ENCODE results near the gene USP3.
"Not testable (repeated sequence)": the region's sequence is repeated elsewhere in the genome, so short reads cannot be mapped to it uniquely, and the experiment has no call there.

USP3 gene

DNA sequence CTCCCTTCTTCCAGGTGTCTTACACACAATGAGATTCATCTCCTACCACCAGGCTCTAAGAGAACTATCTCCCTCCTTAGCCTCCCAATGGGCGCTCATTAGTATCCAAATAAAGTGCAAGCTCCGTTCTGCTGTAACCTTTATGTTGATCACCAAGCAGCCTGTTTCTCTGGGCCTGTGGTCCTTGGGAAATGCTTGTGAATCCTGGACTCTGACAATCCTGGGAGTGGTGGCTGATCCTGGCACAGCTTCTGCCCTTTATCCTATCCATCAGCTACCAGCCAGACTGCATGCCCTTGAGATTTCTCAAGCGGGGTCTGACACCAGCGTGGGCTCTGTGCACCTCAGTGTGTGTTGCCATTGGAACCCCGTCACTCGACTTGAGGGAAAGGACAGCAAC, 26.1 kb upstream of the USP3 start:
- DNase-seq: no peak

DNA sequence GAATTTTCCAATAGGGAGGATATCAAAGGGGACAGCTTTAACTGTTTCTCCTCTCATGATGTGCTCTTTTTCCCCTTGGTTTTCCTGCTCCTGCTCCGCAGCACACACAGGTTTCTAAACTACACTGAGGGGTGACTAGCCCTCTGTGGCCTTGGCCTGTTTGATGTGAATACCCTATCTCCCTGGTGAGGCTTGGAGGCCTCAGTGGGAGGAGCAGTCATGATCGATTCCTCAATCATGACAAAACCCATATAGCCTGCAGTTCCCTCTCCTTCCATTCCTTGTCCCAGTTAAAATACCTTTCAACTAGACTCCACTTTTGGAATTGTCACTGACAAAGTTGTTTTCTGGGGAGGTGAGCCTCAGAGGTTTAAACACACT, 24.0 kb upstream of the USP3 start:
- no peak for DNase-seq

DNA sequence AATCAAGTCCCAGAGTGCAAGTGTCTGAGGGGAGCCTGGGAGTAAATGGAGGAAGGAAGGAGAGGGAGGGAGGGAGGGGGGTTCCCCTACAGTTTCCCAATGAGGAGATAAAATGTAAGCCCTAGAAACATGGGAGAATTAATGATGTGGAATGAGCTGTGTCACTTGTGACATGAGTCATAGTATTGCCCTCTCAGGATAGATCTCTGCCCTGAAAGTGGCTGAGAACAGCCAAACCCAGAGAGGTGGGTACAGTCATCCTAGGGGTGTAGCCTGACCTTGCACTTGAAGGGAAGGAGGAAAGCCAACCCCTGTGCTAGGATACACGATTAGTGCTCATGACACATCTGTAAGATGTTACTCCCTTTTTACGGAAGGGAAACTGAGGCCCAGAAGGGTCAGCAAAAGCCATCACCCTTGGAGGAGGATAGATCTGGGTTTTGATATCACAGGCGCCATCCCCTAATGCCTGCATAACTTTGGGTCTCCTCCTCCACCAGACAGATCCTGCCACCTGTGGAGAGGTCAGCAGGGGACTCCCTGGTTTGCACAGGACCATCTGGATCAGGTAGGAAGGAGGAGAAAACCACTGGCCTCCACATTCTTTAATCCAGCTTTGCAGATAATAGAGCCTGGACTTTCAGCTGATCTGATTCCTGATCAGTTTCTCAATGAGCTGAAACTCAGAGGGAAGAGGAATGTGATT, 23.1 kb upstream of the USP3 start:
- DNase-seq: no peak

DNA sequence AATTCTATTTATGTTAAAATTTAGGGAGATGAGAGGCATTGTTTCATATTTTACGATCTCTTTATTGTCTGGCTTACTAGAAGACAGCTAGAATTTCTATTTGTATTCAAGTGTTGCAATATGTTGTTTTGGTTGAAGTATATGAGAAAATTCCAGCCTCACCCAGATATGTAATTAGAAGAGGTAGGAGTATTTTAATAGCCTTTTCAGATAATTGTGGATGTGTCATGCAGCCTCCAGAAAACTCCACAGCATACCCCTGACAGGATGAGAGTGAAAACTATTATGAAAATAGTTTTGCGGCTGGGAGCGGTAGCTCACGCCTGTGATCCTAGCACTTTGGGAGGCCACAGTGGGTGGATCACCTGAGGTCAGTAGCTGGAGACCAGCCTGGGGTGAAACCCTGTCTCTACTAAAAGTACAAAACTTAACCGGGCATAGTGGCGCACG, 21.5 kb upstream of the USP3 start:
- DNase-seq: no peak

DNA sequence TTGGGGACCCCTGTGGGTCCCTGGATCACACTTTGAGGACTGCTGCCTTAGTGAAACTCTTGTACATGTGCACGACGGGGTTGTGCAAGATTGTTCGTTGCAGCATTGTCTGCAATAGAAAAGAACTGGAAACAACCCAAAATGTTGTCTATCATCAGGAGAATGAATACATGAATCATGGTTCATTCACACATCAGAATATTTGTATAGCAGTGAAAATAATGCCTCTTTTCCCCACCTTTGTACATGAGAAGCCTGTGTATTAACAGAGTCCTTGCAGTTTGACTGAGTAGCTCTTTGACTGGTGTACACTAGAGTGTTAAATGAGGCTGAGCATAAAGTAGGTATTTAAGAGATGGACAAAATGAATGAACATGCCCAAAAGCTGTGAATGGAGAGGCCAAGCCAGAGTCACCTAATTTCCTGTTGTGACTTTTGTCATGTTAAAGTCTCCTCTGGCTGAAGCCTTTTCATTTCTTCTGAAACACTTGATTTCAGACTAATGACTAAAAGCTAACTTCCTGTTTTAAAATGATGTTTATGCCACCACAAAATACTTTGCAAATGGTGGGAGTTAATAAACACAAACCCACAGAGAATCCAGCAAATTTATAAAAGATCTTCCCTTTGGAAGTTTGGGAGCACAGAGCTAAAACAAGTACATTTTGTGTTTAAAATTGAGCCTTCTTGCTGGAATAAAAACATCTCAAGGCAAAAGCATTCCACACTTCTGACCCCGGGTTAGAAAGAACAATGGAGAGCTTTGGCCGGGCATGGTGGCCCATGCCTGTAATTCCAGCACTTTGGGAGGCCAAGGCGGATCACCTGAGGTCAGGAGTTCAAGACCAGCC, 20.6 kb upstream of the USP3 start:
- peak in 1 of 2 experiments; percentile 20 for DNase-seq

DNA sequence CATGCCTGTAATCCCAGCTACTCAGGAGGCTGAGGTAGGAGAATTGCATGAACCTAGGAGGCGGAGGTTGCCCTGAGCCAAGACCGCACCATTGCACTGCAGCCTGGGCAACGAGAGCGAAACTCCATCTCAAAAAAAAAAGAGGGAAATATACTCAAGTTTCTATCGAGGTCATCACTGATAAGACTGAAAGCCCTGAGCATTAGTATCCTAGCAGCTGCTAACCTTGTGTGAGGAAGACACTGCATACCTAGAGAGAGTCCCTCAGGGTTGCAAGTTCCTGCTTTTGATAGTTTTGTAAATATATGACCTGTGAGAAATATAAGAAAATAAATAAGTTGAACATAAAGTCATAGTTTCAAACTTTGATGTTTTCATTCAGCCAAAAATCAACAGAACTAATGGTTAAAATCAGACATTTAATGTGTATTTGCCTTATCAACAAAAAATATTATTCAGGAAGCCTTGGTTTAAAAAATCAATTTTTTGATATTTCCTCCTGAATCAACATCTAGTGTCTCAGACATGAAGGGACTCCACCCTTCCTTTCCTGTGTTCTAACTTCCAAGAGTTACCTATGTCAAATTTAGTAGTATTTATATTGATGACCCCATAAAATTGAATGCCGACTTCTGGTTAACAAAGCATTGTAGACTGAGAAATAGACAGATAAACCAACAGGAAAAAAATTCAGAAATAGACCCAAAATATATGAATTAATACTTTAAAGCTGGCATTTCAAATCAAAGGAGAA, 19.8 kb upstream of the USP3 start:
- no peak for DNase-seq

DNA sequence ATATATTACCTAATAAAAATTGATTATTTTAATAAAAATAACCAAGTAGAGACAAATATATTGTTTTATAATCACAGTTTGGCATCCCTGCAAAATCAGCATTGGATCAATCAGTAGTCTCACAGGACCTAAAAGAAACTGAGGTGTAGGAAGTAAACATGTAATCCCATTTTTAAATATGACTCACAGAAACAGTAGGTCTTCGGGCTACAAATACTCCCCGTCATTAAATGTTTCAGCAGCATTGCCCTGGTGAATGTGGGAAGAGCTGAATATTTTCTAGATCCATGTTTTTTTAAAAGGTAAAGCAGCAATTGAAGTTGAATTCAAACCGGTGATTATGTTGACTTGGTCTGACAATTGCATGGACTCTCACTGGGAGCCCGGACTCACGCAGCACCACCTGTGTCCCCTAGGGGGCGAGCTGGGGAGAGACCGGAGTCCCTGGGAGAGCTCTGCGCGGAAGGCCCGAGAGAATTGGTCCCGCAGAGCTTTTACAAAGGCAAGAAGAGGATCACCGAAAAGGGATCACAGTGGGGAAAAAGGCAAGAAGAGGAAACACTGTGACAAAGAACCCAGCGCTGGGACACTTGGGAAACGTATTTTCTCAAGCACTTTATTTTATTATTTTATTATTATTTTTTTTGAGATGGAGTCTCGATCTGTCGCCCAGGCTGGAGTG, 17.2 kb upstream of the USP3 start:
- DNase-seq: peak; percentile 78 to 81

DNA sequence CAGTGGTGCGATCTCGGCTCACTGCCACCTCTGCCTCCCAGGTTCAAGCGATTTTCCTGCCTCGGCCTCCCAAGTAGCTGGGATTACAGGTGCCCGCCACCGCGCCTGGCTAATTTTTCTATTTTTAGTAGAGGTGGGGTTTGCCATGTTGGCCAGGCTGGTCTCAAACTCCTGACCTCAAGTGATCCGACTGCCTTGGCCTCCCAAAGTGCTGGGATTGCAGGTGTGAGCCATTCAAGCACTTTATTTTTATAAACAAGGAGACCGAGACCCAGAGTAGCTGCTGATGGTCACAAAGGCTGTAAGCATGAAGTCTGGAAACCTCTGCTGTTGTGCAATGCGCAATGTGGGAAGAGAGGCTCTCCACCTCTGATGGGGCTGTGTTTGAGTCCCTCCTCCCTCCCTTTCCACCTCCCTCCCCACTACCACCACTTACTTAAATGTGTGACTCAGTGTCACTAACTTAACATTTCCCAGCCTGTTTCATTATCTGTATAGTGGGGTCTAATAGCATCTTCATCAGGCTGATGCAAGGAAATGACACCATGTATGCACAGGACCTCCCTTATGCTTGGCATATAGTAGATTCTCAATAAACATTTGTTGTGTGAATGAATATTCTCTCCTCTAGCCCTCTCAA, 16.5 kb upstream of the USP3 start:
- DNase-seq: not testable (repeated sequence)

DNA sequence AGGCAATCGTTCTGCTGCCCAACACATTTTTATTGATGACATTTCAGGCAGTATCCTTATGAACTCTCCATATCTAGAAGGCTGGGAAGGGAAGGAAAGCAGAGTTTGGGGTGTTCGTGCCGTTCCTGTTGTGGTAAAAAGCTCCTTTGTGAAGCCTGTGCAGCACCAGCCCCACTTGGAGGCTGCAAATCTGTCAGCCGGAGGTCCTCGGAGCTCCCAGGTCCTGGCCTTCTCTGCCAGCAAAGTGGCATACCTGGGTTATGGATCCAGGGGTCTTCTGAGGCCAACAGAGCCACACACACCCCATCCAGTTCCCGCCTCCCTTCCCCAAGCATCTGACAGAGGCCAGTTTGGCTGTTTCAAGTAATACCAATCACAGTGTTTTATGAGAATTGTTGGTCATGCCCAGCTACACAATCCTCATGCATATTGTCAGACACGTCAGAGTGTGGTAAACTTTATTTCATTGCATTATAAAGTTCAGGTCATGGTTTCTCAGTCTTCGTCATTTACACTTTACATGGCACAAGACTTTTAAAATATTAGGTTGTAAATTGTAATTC, 15.9 kb upstream of the USP3 start:
- DNase-seq: no peak

DNA sequence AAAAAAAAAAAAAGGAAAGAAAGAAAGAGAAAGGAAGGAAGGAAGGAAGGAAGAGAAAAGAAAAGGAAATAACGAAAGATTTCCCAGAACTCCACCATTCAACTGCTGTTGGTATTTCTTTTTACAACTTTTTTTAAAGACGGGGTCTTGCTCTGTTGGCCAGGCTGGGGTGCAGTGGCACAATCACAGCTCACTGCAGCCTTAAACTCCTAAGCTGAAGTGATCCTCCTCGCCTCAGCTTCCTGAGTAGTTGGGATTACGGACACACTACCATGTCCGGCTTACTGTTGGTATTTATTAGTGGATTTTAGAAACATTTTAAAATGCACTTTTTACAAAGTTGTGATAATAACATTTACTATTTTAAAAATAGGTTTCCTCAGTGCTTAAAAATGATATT, 15.0 kb upstream of the USP3 start:
- no peak for DNase-seq

DNA sequence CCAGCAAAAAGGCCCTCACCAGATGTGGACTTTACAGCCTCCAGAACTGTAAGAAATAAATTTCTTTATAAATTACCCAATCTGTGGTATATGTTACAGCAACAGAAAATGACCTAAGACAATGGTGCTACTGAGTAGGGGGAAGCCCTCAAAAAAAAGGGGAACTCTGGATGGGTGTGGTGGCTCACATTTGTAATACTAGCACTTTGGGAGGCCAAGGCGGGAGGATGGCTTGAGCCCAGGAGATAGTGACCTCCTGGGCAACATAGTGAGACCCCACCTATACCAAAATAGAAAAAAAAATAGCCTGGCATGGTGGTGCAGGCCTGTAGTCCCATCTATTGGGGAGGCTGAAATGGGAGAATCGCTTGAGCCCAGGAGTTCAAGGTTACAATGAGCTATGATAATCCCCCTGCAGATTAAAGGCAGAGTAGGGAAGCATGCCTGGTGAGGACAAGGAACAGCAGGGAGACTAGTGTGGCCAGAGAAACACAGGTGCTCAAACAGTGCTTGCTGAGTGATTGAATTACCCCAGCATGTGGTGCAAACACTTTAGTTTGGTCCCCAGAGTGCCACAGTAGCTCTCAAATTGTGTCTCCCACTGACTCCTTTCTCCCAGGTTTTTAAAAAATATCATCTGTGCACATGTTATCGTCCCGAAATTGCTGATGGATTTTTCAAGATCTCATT, 13.9 kb upstream of the USP3 start:
- DNase-seq: no peak

DNA sequence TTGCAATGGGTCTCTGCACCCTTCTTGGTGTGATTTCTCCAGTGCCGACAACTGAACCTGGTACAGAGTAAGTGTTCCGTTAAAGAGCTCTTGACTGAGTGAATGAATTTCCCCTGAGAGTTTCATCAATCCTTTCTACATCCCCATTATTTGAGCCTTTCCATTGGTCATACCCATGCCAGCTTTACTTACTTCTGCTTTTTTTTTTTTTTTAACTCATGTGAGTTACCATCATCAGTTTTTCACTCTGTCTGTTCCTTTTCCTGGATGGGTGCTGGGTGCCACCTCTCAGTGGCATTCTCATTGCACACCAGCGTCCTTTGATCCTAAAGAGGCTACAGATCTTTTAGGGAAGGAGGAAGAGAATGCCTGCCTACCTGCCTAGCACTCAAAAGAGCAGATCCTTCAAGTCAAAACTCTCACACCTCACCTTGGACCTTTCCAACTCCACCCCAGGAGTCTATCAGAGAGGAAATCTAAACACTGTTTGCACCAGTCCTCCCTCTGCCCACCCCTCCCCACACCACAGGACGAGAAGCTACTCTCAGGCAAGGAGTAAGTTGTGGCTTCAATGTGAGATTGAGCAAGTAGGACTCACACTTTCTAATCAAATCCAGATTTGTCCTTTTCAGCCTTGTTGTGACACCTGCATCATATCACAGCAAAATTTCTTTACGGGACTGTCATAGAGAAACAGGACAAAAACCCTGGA, 13.1 kb upstream of the USP3 start:
- peak; percentile 71 to 74 for DNase-seq

DNA sequence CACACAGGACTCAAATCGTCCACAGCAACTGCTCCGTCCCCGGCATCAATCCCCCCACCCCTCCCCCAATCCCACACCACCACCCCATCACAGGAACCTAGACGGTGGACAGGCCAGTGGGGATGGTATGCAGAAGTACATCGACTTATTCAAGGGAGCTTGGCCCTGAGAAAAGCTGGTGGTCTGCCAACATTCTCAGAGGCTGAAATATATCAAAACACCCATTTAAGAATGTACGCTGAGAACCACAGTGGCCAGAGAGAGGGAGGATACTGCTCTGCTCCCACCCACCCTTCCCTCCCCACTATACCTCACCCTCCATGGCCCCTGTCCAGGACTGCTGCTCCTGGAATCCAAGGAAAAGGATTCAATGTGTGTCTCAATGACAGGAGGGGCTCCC, 12.4 kb upstream of the USP3 start:
- DNase-seq: no peak

DNA sequence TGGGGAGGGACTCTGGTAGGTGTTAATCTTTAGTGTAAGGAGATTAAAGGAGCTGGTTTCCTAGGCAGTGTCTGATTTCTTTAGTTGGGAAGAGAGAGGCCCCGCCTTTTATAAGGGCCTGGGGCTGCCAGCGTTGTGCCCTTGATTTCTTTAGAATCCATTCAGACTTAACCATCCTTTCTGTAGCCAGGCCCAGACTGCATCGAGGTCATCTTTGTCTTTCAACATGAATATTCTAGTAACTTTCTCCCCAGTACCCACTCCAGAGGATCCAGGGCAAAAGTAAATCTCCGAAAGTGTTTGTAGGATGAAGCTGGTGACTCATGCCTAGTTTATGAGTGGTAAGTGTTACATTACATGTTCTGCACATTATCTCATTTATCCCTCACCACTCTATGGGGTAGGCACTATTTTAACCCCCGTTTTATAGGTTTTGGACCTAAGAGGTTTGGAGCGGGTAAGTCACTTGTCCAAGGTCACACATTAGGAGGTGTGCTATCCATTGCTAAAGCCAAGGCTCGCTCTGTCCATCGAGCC, 11.8 kb upstream of the USP3 start:
- DNase-seq: no peak

DNA sequence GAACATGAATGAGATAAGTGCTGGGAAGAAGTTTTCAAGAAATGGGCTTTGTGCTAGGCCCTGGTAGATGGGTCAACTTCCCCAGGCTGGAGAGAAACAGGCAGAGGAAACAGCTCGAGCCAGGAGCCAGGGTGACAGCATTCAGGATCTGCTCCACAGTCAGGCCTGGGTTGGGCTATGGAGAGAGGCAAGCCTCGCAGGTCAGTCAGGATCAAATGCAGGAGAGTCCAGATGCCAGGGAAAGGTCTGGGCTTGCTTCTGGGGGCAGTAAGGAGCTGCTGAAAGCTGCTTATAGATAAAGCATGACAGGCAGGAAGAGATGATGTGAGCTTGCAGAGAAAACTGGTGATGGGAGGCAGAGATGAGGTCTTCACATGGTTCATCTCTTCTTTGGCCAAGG, 11.0 kb upstream of the USP3 start:
- no peak for DNase-seq

DNA sequence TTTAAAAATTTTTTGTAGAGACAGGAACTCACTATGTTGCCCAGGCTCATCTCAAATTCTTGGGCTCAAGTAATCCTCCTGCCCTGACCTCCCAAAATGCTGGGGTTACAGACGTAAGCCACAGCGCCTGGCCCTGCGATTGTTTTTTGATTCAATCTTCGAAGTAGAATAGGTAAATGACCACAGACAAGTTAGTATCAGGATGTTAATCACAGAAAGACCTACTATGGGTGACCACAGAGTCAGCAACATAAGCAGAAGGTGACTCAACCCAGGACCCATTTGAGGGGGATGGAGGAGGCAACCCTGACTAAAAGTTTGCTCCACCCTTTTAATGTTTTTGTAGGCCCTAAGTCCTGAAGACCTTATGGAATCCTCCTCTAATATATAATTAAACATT, 10.0 kb upstream of the USP3 start:
- DNase-seq: no peak

DNA sequence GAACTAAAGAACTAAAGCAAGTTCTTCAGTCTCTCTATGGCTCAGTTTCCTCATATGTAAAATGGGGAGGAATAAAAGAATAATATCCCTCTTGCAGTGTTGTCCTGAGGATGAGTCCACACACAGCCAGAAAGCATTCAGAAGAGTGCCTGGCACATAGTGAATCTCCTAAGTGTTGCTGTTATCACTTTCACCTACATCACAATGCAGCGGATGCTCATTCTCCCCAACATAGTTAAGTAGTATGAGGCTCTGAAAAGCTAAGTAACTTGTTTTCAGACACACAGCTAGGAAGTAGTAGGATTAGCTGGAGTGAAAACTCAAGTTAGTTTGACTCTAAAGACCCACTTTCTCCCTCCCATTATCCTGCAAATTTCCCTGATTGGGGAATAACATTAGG, 9.1 kb upstream of the USP3 start:
- no peak for DNase-seq

DNA sequence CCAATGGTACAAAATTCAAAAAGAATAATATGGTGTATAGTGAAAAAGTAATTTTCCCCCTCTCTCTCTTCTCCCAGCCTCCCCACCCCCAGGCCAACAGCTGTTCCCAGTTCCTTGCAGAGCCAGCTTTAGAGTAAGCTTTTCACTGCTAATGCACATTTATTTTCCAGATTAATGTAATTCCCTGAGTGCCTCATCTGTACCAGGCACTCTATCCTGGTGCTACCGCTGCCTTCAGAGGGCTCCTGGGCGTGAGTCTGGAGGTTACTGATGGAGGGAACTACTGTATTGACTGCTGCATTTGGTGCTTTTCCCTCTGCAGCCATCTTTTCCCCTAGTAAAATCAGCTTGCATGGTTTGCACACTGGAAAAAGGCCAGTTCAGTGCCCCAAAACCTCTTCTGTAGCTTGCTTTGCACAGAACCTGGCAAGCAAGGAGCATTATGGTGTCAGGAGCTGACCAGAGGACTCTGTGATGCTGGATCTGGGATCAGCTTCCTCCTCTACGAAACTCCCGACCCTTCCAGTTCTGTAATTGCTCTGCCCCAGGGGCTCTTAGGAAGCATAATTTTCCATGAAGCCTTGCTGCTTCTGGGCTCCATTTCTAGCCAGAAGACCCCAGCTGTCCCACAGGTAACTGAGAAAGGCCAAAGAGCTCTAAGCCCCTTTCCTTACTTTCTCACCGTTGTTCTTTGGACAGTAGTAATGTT, 8.5 kb upstream of the USP3 start:
- no peak for DNase-seq

DNA sequence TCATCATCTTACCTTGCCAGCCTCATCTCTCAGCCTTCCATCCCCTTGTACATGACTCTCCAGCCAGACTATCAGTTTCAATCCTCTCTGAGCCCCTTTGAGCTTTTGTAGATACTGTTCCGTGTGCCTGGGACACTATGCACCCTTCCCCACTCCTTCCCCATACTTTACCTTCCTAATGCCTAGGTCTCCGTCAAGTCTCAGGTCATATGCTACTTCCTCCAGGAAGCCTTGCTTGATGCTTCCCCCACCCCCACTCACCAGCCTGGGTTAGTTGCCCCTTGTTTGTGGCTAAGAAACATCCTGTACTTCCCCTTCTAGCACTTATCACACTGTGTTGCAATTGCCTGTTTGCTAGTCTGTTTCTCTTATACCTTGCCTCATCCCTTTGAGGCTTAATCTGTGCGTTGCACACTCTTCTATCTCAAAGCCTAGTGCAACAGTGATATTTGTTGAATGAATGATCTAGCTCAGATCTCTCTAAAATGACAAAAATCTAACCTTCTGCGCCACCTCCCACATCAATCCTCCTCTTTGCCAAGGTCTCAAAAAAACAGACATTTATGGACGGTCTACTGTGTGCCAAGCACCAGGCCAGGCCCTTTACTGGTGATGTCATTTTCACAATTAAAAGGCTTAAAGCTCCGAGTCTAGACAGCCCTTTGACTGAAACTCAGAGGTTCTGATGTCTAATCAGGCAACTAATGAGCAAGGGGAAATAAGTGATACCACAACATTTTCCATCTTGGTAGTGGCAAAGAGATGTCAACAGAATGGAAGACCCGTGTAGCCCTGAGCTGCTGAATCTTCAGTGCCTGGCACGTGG, 6.5 kb upstream of the USP3 start:
- peak; percentile 95 for DNase-seq

Data from Kasumi-1 (cell line).